Measurements from ENCODE around the gene BRSK2. TPM values are rescaled to one million over a fixed set of nuclear protein-coding genes. Genes with fewer than 3 reads are reported as not detected.

Gene BRSK2
- total and polyA plus RNA-seq, 2 donors (not counting 1 experiment from before 2014, with no cell fraction given): 0.11 to 0.33 TPM

GRCh38 chr11:1435820-1436467, 46.2 kb downstream of the BRSK2 start:
- no peak overlapping the region for H3K27ac ChIP-seq (ENCODE audit: insufficient read depth, low read length)
- H3K79me2 ChIP-seq (ENCODE audit: control insufficient read depth, insufficient read depth, low read length): no peaks in the 10 kb centered on the region
- TF ChIP-seq EZH2 (IDR thresholded peaks at IDR 0.05; ENCODE audit: low read length, missing control alignments) (no peak), CTCF (conservative IDR thresholded peaks at IDR 0.05 in 1 of 2, IDR thresholded peaks at IDR 0.05 in 1 of 2; ENCODE audit: low read depth in 1 of 2, low read length in 2 of 2) (no peak)
- no peak overlapping the region for H2AFZ ChIP-seq (ENCODE audit: low read length)
- no peak for DNase-seq (ENCODE audit: low read depth in 2 of 2)
- H3K9ac ChIP-seq (ENCODE audit: insufficient read depth, low read length): no peak overlapping the region
- H3K36me3 ChIP-seq (ENCODE audit: control insufficient read depth, insufficient read depth, low read length): no peaks in the 10 kb centered on the region
- no peak overlapping the region for H3K4me2 ChIP-seq (ENCODE audit: extremely low read depth, insufficient read depth, low read length)
- H3K27me3 ChIP-seq (ENCODE audit: control insufficient read depth, insufficient read depth, low read length): no peaks in the 10 kb centered on the region
- no peak overlapping the region for H3K4me3 ChIP-seq (replicated peaks in 1 of 4; ENCODE audit: control extremely low read depth in 1 of 4, insufficient read depth in 1 of 4, low read depth in 3 of 4, low read length in 4 of 4)
- no peaks in the 10 kb centered on the region for H3K4me1 ChIP-seq (ENCODE audit: control insufficient read depth, extremely low read depth, insufficient read depth, low read length)
- H4K20me1 ChIP-seq (ENCODE audit: control insufficient read depth, extremely low read depth, insufficient read depth, low read length): no peaks in the 10 kb centered on the region
- no peaks in the 10 kb centered on the region for H3K9me3 ChIP-seq (ENCODE audit: control insufficient read depth, insufficient read depth, low read depth, low read length)

GRCh38 chr11:1436468-1437039, 46.8 kb downstream of the BRSK2 start:
- DNase-seq (ENCODE audit: low read depth in 2 of 2): no peak
- H3K4me3 ChIP-seq (replicated peaks in 1 of 4; ENCODE audit: control extremely low read depth in 1 of 4, insufficient read depth in 1 of 4, low read depth in 3 of 4, low read length in 4 of 4): no peak overlapping the region
- no peak overlapping the region for H3K9ac ChIP-seq (ENCODE audit: insufficient read depth, low read length)
- H3K4me2 ChIP-seq (ENCODE audit: extremely low read depth, insufficient read depth, low read length): no peak overlapping the region
- H3K27ac ChIP-seq (ENCODE audit: insufficient read depth, low read length): no peak overlapping the region
- no peaks in the 10 kb centered on the region for H3K9me3 ChIP-seq (ENCODE audit: control insufficient read depth, insufficient read depth, low read depth, low read length)
- H4K20me1 ChIP-seq (ENCODE audit: control insufficient read depth, extremely low read depth, insufficient read depth, low read length): no peaks in the 10 kb centered on the region
- no peaks in the 10 kb centered on the region for H3K27me3 ChIP-seq (ENCODE audit: control insufficient read depth, insufficient read depth, low read length)
- TF ChIP-seq CTCF (conservative IDR thresholded peaks at IDR 0.05 in 1 of 2, IDR thresholded peaks at IDR 0.05 in 1 of 2; ENCODE audit: low read depth in 1 of 2, low read length in 2 of 2) (no peak), EZH2 (IDR thresholded peaks at IDR 0.05; ENCODE audit: low read length, missing control alignments) (no peak)
- H3K79me2 ChIP-seq (ENCODE audit: control insufficient read depth, insufficient read depth, low read length): no peaks in the 10 kb centered on the region
- H2AFZ ChIP-seq (ENCODE audit: low read length): no peak overlapping the region
- H3K4me1 ChIP-seq (ENCODE audit: control insufficient read depth, extremely low read depth, insufficient read depth, low read length): no peaks in the 10 kb centered on the region
- H3K36me3 ChIP-seq (ENCODE audit: control insufficient read depth, insufficient read depth, low read length): no peaks in the 10 kb centered on the region

- Histone ChIP-seq H3K79me2 (ENCODE audit: control insufficient read depth, insufficient read depth, low read length) (no peaks in the 10 kb centered on the region), H3K4me1 (ENCODE audit: control insufficient read depth, extremely low read depth, insufficient read depth, low read length) (no peaks in the 10 kb centered on the region), H3K4me3 (replicated peaks in 1 of 4; ENCODE audit: control extremely low read depth in 1 of 4, insufficient read depth in 1 of 4, low read depth in 3 of 4, low read length in 4 of 4) (no peak overlapping the region), H2AFZ (ENCODE audit: low read length) (no peak overlapping the region), H3K27me3 (ENCODE audit: control insufficient read depth, insufficient read depth, low read length) (no peaks in the 10 kb centered on the region), H3K36me3 (ENCODE audit: control insufficient read depth, insufficient read depth, low read length) (no peaks in the 10 kb centered on the region), H3K4me2 (ENCODE audit: extremely low read depth, insufficient read depth, low read length) (no peak overlapping the region), H4K20me1 (ENCODE audit: control insufficient read depth, extremely low read depth, insufficient read depth, low read length) (no peaks in the 10 kb centered on the region), H3K9me3 (ENCODE audit: control insufficient read depth, insufficient read depth, low read depth, low read length) (no peaks in the 10 kb centered on the region), H3K9ac (ENCODE audit: insufficient read depth, low read length) (no peak overlapping the region), H3K27ac (ENCODE audit: insufficient read depth, low read length) (no peak overlapping the region)
- DNase-seq (ENCODE audit: low read depth in 2 of 2): peak; percentile 55 to 60
- TF ChIP-seq EZH2 (IDR thresholded peaks at IDR 0.05; ENCODE audit: low read length, missing control alignments): no peak
- TF ChIP-seq CTCF (conservative IDR thresholded peaks at IDR 0.05 in 1 of 2, IDR thresholded peaks at IDR 0.05 in 1 of 2; ENCODE audit: low read depth in 1 of 2, low read length in 2 of 2): no peak
Observed at GRCh38 chr11:1437500-1437899, 47.8 kb downstream of the BRSK2 start.
